Kidney glomerular epithelial cell (primary cell): ENCODE data around the gene KCNMB3.
"Not testable (repeated sequence)": the region's sequence is repeated elsewhere in the genome, so short reads cannot be mapped to it uniquely, and the experiment has no call there.

Experiments
- DNase-seq: peaks from one replicate; lab custom pipeline; 2025; lab: John Stamatoyannopoulos, UW

The KCNMB3 gene

GRCh38 chr3:179250803-179251476, at the start of gene KCNMB3:
Gene KCNMB3, minus strand, starts transcription at chr3:179251114. Its CDS starts 124 bp downstream, at chr3:179250990.
- no peak for DNase-seq

GRCh38 chr3:179299999-179300613, 49.2 kb upstream of the KCNMB3 start:
- no peak for DNase-seq

GRCh38 chr3:179299316-179299715, 48.4 kb upstream of the KCNMB3 start:
- DNase-seq: no peak

DNA sequence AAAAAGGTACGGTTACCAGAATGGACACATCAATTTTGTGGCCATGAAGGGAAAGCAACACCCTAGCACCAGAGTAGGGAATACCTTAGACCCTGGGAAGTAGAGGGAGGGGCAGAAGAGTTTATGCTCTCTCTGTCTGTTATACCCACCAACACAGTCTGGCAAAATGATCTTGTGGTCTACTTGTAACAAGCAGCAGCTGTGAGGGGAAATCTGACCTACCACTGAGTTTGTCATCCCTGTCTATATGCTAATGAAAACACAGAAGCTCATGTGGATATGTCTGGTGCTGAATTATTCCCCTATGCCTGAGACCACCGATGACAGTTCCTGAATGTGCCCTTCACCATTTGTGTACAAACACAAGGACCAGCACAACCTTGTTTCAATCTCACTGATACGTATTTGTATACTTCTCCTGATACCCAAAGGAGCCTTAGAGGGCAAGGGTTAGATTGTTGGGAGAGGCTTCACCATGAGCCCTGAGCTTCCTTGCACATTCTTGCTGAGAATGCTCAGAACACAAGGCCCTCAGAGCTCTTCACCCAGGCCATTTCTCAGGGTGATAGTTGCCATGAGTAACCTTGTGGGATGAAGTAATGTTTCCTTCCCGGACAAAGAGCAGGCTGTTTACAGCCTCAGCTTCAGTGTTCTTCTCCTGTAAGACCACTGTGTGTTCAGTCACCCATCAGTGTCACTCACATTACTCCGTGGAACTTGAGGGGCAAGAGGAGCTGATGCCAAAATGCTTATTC, 47.2 kb upstream of the KCNMB3 start:
- DNase-seq: no peak

DNA sequence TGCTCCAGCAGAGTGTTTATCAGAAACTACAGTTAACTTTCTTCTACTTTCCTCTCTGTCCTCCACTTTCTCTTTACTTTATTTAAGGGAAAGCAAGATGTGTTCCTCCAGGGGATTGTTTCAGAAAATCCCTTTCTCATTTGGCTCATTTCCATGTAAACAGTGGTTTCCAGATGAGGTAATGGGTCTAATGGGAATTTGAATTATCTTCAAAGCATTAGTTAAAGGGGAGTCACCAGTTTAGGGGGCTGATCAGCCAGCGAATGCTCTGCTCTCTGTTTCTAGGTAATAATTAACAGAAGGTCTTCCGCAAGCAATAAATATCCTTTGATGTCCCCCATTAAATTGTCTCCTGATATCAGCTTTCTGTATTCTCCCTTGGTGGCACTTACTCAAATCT, 41.5 kb upstream of the KCNMB3 start:
- DNase-seq: peak; percentile 56

DNA sequence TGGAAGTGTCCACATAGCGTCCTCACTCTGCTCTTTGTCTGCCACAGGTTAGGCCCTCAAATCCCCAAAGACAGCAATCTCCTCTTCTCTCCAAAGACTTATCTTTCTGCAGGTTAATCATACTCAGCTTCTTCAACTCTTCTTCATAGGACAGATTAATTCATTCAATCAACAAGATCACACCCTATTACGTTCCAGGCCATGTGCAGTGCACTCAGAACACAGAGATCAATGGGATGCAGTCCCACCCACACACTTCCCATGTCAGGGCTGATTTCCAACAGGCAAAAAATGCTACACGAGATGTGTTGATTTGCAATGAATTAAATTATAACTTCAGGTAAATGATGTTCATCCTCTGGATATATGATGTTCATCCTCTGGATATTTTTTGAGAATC, 38.4 kb upstream of the KCNMB3 start:
- no peak for DNase-seq

GRCh38 chr3:179288845-179289244, 37.9 kb upstream of the KCNMB3 start:
- DNase-seq: no peak

DNA sequence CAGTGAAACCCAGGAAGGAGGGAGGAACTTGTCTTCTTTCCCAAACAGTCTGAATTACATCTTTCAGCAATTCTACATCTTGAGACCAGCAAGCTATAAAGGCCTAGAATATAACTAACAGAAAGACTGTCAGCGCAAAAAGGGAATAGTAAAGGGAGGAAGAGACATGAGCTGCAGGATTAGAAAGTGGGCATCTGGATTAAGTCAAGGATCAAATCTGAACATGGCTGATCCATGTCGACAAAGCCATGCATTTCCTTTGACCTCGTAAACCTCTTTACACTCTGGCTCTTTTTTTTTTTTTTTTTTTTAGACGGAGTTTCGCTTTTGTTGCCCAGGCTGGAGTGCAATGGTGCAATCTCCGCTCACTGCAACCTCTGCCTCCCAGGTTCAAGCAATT, 35.4 kb upstream of the KCNMB3 start:
- no peak for DNase-seq

GRCh38 chr3:179281825-179282224, 30.9 kb upstream of the KCNMB3 start:
- DNase-seq: no peak

GRCh38 chr3:179279837-179280236, 28.9 kb upstream of the KCNMB3 start:
- no peak for DNase-seq

- DNase-seq: no peak
Measured at GRCh38 chr3:179278932-179279693, 28.2 kb upstream of the KCNMB3 start.

- no peak for DNase-seq
Measured at GRCh38 chr3:179278151-179278550, 27.2 kb upstream of the KCNMB3 start.

DNA sequence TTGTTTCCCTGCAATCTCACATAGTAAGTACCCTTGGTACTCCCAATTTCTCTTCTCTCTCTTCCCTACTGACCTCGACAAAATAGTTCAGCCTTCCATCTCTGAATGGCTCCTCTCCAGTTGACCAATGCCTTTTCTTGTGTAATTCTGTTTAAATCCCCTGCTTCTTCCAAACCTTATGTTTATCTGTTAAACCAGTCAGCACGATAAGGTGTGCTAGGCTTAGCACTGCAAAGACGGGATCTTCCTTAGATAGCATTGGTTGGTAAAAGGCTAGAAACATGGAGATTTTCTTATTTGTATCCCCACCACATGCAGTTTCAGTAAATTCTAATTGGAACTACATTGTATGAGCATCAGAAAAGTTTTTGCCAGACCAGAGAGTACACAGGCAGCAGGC, 25.8 kb upstream of the KCNMB3 start:
- no peak for DNase-seq

DNA sequence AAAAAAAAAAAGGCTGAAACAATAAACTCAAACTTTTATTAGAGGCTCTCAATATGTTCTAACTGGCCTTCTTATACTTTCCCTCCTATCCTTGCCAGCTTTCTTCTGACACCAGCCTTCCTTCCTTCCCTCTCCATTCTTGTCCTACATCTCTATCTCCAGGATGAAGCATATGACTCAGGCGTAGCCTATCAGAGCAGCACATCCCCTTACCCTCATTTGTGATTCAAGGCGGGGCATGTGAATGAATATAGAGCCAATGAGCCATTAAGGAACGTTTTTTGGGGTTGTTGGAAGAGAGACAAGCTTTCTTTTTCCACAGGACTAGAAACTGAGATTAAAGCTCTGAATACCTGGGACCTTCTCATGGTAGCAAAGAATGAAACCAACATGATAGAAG, 25.1 kb upstream of the KCNMB3 start:
- DNase-seq: no peak

DNA sequence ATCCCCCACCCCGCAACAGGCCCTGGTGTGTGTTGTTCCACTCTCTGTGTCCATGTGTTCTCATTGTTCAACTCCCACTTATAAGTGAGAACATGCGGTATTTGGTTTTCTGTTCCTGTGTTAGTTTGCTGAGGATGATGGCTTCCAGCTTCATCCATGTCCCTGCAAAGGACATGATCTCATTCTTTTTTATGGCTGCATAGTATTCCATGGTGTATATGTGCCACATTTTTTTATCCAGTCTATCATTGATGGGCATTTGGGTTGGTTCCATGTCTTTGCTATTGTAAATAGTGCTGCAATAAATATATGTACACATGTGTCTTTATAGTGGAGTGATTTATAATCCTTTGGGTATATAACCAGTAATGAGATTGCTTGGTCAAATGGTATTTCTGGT, 23.5 kb upstream of the KCNMB3 start:
- DNase-seq: not testable (repeated sequence)

- DNase-seq: no peak
Measured at GRCh38 chr3:179272385-179272784, 21.5 kb upstream of the KCNMB3 start.

- no peak for DNase-seq
Measured at GRCh38 chr3:179269152-179269707, 18.3 kb upstream of the KCNMB3 start.

DNA sequence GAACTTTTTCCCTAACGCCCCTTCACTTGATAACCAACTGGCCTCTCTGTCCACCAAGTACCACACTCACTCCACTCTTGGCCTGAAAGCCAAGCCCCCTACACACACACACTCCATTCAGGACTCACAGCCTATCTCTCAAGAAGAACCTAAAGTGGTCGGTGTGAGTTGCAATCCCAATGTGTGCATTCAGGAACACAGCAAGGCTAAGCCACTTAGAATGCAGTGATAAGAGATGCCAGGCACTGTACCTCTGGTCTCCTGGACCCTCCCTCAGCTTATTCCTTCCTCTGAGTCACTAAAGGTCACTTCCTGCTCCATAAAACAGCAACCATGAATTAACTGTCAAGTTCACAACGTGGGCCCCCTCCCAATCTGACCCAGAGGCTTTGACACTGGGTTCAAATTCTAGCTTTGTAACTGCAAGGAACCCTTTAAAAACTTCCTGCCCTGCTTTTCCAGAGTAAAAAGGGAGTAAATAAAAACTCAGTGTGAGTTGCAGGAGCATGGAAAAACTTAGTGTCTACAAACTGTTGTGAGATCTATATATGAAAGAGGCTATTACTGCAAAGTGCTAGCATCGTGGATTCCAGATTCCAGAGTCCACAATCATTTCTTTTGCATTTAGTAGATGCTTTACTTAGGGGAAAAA, 17.6 kb upstream of the KCNMB3 start:
- DNase-seq: no peak

DNA sequence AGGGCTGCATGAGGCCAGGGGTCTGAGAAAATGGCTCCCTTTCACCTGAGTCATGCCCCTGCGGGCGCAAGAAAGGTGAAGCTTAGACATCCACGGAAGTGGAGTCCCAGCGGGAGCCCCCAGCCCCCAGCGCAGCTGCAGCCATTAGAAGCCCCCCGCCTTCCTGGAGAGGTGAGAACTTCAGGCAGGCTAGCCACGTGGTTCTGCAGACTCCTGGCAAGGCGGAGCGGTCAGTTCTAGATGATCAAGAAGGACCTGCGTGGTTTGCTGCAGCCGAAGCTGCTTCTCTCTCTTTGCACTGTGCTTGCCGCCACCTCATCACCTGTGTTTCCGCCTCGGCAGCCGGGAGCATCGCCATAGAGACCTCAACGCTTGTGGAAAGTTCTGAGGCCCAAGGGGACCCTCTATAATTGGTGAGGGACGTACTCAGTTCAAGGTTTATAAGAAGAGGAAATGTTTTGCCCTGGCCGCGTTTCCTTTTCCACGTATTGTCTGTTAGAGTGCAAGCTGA, 15.8 kb upstream of the KCNMB3 start:
- DNase-seq: no peak

DNA sequence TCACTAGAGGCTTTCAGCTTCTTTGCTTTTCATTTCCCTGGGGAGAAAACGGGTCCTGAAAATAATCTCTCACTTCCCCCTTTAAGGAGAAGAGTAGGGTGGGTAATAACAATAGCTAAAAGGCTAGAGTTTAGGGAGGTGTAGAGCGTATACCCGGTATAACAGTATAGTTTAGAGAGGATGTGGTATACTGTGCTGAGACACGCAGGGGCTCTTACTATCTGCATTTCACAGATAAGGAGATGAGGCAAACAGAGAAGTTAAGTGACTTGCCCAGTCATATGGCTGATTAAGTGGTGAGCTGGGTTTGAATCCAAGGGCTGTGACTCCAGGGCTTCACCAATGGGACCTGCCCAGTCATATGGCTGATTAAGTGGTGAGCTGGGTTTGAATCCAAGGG, 15.0 kb upstream of the KCNMB3 start:
- no peak for DNase-seq

DNA sequence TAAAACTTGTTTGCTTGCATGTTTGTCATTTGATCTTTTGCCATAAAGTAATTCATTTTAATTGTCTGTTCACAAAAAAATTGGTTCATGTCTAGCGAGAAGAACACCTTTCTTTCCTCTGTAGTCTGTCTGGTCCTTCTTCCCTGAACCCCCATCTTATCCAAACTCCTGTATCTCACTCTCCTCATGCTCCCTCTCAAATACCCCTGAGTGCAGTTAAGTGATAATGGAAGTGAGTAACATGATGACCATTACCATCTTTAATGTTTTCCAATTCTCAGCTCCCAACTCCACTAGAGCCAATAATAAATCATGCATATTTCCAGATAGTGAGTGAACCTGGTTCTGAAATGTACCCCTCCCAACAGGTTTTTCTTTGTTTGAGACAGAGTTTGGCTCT, 14.2 kb upstream of the KCNMB3 start:
- no peak for DNase-seq
